ENCODE data around the gene HSPA12A. TPM values are rescaled to one million over a fixed set of nuclear protein-coding genes. Genes with fewer than 3 reads are reported as not detected.

Gene HSPA12A
- total and polyA plus RNA-seq, 4 donors: 2.0 to 9.8 (median 5.0) TPM

GRCh38 chr10:116784035-116784434, 41.7 kb upstream of the HSPA12A start:
- ATAC-seq (ENCODE audit: insufficient read depth, low FRiP score) (no peak), DNase-seq (no peak)
- TF ChIP-seq, protein P1, sequence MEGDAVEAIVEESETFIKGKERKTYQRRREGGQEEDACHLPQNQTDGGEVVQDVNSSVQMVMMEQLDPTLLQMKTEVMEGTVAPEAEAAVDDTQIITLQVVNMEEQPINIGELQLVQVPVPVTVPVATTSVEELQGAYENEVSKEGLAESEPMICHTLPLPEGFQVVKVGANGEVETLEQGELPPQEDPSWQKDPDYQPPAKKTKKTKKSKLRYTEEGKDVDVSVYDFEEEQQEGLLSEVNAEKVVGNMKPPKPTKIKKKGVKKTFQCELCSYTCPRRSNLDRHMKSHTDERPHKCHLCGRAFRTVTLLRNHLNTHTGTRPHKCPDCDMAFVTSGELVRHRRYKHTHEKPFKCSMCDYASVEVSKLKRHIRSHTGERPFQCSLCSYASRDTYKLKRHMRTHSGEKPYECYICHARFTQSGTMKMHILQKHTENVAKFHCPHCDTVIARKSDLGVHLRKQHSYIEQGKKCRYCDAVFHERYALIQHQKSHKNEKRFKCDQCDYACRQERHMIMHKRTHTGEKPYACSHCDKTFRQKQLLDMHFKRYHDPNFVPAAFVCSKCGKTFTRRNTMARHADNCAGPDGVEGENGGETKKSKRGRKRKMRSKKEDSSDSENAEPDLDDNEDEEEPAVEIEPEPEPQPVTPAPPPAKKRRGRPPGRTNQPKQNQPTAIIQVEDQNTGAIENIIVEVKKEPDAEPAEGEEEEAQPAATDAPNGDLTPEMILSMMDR (IDR thresholded peaks at IDR 0.05; ENCODE audit: control extremely low read depth, extremely low read depth): no peak
- Histone ChIP-seq H3K9me3 (ENCODE audit: control insufficient read depth in 4 of 4, insufficient read depth in 3 of 4, low read length in 3 of 4) (no peaks in the 10 kb centered on the region), H3K4me1 (ENCODE audit: control insufficient read depth in 5 of 5, insufficient read depth in 5 of 5, low read length in 5 of 5) (peaks cover 0 to 4% (median 0%) of the 10 kb centered on the region in 5 donors), H3K4me3 (no peak overlapping the region), H3K36me3 (ENCODE audit: control insufficient read depth in 4 of 4, insufficient read depth in 4 of 4, low read length in 4 of 4) (no peaks in the 10 kb centered on the region), H3K27me3 (ENCODE audit: control insufficient read depth in 3 of 3, insufficient read depth in 3 of 3, low read length in 2 of 3) (no peaks in the 10 kb centered on the region), H3K9ac (ENCODE audit: insufficient read depth in 1 of 2, low read length in 2 of 2) (no peak overlapping the region), H3K27ac (ENCODE audit: low read depth in 1 of 2, low read length in 1 of 2) (no peak overlapping the region)
- 93% methylated on average over 3 of the region's 3 CpGs for WGBS, 2 donors

DNA sequence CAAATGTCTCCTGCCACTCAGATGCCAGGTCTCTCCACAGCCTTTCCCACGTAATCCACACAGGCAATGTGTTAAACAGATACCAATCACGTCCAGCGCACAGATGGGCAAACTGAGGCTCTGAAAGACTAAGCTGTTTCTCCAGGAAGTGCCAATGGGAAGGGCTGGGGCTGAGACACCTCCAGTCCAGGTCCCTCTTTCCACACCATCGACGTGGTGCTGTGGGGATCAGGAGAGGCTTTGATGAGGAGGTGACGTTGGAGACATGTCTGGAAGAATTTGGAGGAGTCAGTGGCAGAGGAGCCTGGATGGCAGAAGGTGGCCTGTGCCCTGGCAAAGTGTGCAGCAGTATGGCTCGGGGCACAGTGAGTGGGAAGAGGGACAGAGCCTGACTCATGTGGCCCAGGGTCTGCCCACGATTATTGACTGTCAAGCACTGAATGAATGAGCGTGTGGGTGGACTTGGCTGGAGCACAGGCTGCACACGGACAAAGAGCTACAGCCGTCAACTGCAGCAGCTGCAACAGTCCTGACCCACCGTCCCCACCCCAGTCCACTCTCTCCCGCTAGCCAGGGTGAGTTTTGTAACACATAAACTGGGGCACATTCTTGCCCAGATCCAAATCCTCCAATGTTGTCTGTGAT, 40.8 kb upstream of the HSPA12A start:
- Histone ChIP-seq H3K27me3 (ENCODE audit: control insufficient read depth in 3 of 3, insufficient read depth in 3 of 3, low read length in 2 of 3) (no peaks in the 10 kb centered on the region), H3K4me1 (ENCODE audit: control insufficient read depth in 5 of 5, insufficient read depth in 5 of 5, low read length in 5 of 5) (peaks cover 0 to 4% (median 0%) of the 10 kb centered on the region in 5 donors), H3K36me3 (ENCODE audit: control insufficient read depth in 4 of 4, insufficient read depth in 4 of 4, low read length in 4 of 4) (no peaks in the 10 kb centered on the region), H3K9ac (ENCODE audit: insufficient read depth in 1 of 2, low read length in 2 of 2) (no peak overlapping the region), H3K4me3 (no peak overlapping the region), H3K9me3 (ENCODE audit: control insufficient read depth in 4 of 4, insufficient read depth in 3 of 4, low read length in 3 of 4) (no peaks in the 10 kb centered on the region), H3K27ac (ENCODE audit: low read depth in 1 of 2, low read length in 1 of 2) (no peak overlapping the region)
- 71 to 84% methylated on average over 13 of the region's 13 CpGs for WGBS, 2 donors
- TF ChIP-seq, protein P1 (IDR thresholded peaks at IDR 0.05; ENCODE audit: control extremely low read depth, extremely low read depth): no peak
- DNase-seq (no peak), ATAC-seq (ENCODE audit: insufficient read depth, low FRiP score) (no peak)

- no peak overlapping the region for H3K27ac ChIP-seq (ENCODE audit: low read depth in 1 of 2, low read length in 1 of 2)
- H3K36me3 ChIP-seq (ENCODE audit: control insufficient read depth in 4 of 4, insufficient read depth in 4 of 4, low read length in 4 of 4): no peaks in the 10 kb centered on the region
- WGBS, 2 donors: 65 to 72% methylated on average over 7 of the region's 7 CpGs
- H3K4me3 ChIP-seq: no peak overlapping the region
- DNase-seq (no peak), ATAC-seq (ENCODE audit: insufficient read depth, low FRiP score) (no peak)
- no peaks in the 10 kb centered on the region for H3K9me3 ChIP-seq (ENCODE audit: control insufficient read depth in 4 of 4, insufficient read depth in 3 of 4, low read length in 3 of 4)
- no peaks in the 10 kb centered on the region for H3K4me1 ChIP-seq (ENCODE audit: control insufficient read depth in 5 of 5, insufficient read depth in 5 of 5, low read length in 5 of 5)
- H3K9ac ChIP-seq (ENCODE audit: insufficient read depth in 1 of 2, low read length in 2 of 2): no peak overlapping the region
- TF ChIP-seq, protein P1 (IDR thresholded peaks at IDR 0.05; ENCODE audit: control extremely low read depth, extremely low read depth): no peak
- no peaks in the 10 kb centered on the region for H3K27me3 ChIP-seq (ENCODE audit: control insufficient read depth in 3 of 3, insufficient read depth in 3 of 3, low read length in 2 of 3)
Measured at GRCh38 chr10:116781370-116781884, 39.1 kb upstream of the HSPA12A start.
